WTC11 (cell line): ENCODE data around the gene TIGAR.

ENCODE experiments used
- CREB1 ChIP-seq: sonication (generic); formaldehyde crosslinking; IDR thresholded peaks from 2 replicates; pipeline ENCODE4 v1.8.0; 2023; ENCODE audit warnings: mild to moderate bottlenecking, missing genetic modification reagents
- CTCF ChIP-seq: fragments of 200-600 bp; IDR thresholded peaks from 2 replicates; pipeline ENCODE4 v1.8.0; 2022; ENCODE audit warnings: antibody characterized with exemption
- E2F4 ChIP-seq: sonication (generic); formaldehyde crosslinking; IDR thresholded peaks from 2 replicates; pipeline ENCODE4 v1.8.1; 2022; ENCODE audit warnings: low read depth, mild to moderate bottlenecking, moderate library complexity, missing genetic modification reagents, borderline replicate concordance
- ETV6 ChIP-seq: sonication (generic); formaldehyde crosslinking; IDR thresholded peaks from 2 replicates; pipeline ENCODE4 v1.8.1; 2022; ENCODE audit warnings: mild to moderate bottlenecking, missing genetic modification reagents
- JUN ChIP-seq: sonication (generic); formaldehyde crosslinking; IDR thresholded peaks from 2 replicates; pipeline ENCODE4 v1.8.0; 2023; ENCODE audit warnings: mild to moderate bottlenecking, missing genetic modification reagents
- MAX ChIP-seq: sonication (generic); formaldehyde crosslinking; IDR thresholded peaks from 2 replicates; pipeline ENCODE4 v1.8.0; 2022; ENCODE audit warnings: mild to moderate bottlenecking, missing genetic modification reagents
- PRDM15 ChIP-seq: sonication (generic); formaldehyde crosslinking; IDR thresholded peaks from 2 replicates; pipeline ENCODE4 v1.8.0; 2022; ENCODE audit warnings: missing genetic modification reagents
- RELA ChIP-seq: sonication (generic); formaldehyde crosslinking; IDR thresholded peaks from 2 replicates; pipeline ENCODE4 v1.8.1; 2022; ENCODE audit warnings: missing genetic modification reagents, mild to moderate bottlenecking, borderline replicate concordance
- SMAD3 ChIP-seq: sonication (generic); formaldehyde crosslinking; IDR thresholded peaks from 2 replicates; pipeline ENCODE4 v1.8.0; 2022; ENCODE audit warnings: missing genetic modification reagents, mild to moderate bottlenecking, borderline replicate concordance
- TEAD4 ChIP-seq: sonication (generic); formaldehyde crosslinking; IDR thresholded peaks from 2 replicates; pipeline ENCODE4 v1.8.0; 2022; ENCODE audit warnings: mild to moderate bottlenecking, missing genetic modification reagents
- USF1 ChIP-seq: sonication (generic); formaldehyde crosslinking; IDR thresholded peaks from 2 replicates; pipeline ENCODE4 v1.8.0; 2022; ENCODE audit warnings: mild to moderate bottlenecking, missing genetic modification reagents
- USF2 ChIP-seq: sonication (generic); formaldehyde crosslinking; IDR thresholded peaks from 2 replicates; pipeline ENCODE4 v1.8.1; 2023; ENCODE audit warnings: mild to moderate bottlenecking, missing genetic modification reagents, moderate library complexity

GRCh38 chr12:4312251-4312650, 8.8 kb upstream of the TIGAR start:
- no peak for TF ChIP-seq CTCF
- TF ChIP-seq MAX (CRISPR knock-in tag): no peak
- no peak for TF ChIP-seq USF2 (CRISPR knock-in tag)
- no peak for TF ChIP-seq PRDM15
- no peak for TF ChIP-seq USF1
- no peak for TF ChIP-seq RELA
- no peak for TF ChIP-seq JUN (CRISPR knock-in tag)
- no peak for TF ChIP-seq SMAD3 (CRISPR knock-in tag)
- no peak for TF ChIP-seq TEAD4 (CRISPR knock-in tag)
- no peak for TF ChIP-seq ETV6 (CRISPR knock-in tag)
- TF ChIP-seq E2F4 (CRISPR knock-in tag): no peak
- no peak for TF ChIP-seq CREB1 (CRISPR knock-in tag)
